ENCODE measurements around the gene SLC9A2.

The SLC9A2 gene

GRCh38 chr2:102619414-102620319 is at the start of gene SLC9A2:
Gene SLC9A2, plus strand, starts transcription at chr2:102619553. Its CDS starts 296 bp downstream, at chr2:102619849.
- no peak for DNase-seq

- DNase-seq = no peak
Observed at GRCh38 chr2:102575888-102576287, 43.5 kb upstream of the SLC9A2 start.

GRCh38 chr2:102578376-102578775 is 41.0 kb upstream of the SLC9A2 start:
- no peak for DNase-seq

- DNase-seq = no peak
Observed at GRCh38 chr2:102581911-102582310, 37.4 kb upstream of the SLC9A2 start.

GRCh38 chr2:102582845-102583244 is 36.5 kb upstream of the SLC9A2 start:
- no peak for DNase-seq

- DNase-seq = no peak
Observed at GRCh38 chr2:102585847-102586404, 33.4 kb upstream of the SLC9A2 start.

- no peak for DNase-seq
Observed at GRCh38 chr2:102588213-102588939, 31.0 kb upstream of the SLC9A2 start.

- no peak for DNase-seq
Observed at GRCh38 chr2:102589444-102589843, 29.9 kb upstream of the SLC9A2 start.

- DNase-seq = no peak
Observed at GRCh38 chr2:102591491-102592045, 27.8 kb upstream of the SLC9A2 start.

- DNase-seq = no peak
Observed at GRCh38 chr2:102592601-102593000, 26.8 kb upstream of the SLC9A2 start.

- no peak for DNase-seq
Observed at GRCh38 chr2:102593516-102593915, 25.8 kb upstream of the SLC9A2 start.

- no peak for DNase-seq
Observed at GRCh38 chr2:102594445-102595016, 24.8 kb upstream of the SLC9A2 start.

GRCh38 chr2:102597788-102598187 is 21.6 kb upstream of the SLC9A2 start:
- no peak for DNase-seq

- no peak for DNase-seq
Observed at GRCh38 chr2:102599486-102599885, 19.9 kb upstream of the SLC9A2 start.

GRCh38 chr2:102601730-102602129 is 17.6 kb upstream of the SLC9A2 start:
- no peak for DNase-seq

GRCh38 chr2:102603904-102604303 is 15.4 kb upstream of the SLC9A2 start:
- no peak for DNase-seq

- no peak for DNase-seq
Observed at GRCh38 chr2:102604769-102605168, 14.6 kb upstream of the SLC9A2 start.

- no peak for DNase-seq
Observed at GRCh38 chr2:102606353-102606752, 13.0 kb upstream of the SLC9A2 start.

GRCh38 chr2:102615620-102616436 is 3.5 kb upstream of the SLC9A2 start:
- no peak for DNase-seq

GRCh38 chr2:102618452-102619413 is 620 bp upstream of the SLC9A2 start:
- DNase-seq = no peak

GRCh38 chr2:102620332-102620731 is 979 bp downstream of the SLC9A2 start:
- DNase-seq = no peak

Data from GOT3 (cell line).